SW 1271 (cell line): ENCODE data around the gene PTGFRN.

Source experiments
- DNase-seq, 2 experiments: peaks; one replicate each; lab custom pipeline; 2025; lab: John Stamatoyannopoulos, UW

PTGFRN gene

GRCh38 chr1:117033772-117034171 is 124.1 kb downstream of the PTGFRN start:
- no peak for DNase-seq

GRCh38 chr1:117034791-117035290 is 125.1 kb downstream of the PTGFRN start:
- DNase-seq: no peak

DNA sequence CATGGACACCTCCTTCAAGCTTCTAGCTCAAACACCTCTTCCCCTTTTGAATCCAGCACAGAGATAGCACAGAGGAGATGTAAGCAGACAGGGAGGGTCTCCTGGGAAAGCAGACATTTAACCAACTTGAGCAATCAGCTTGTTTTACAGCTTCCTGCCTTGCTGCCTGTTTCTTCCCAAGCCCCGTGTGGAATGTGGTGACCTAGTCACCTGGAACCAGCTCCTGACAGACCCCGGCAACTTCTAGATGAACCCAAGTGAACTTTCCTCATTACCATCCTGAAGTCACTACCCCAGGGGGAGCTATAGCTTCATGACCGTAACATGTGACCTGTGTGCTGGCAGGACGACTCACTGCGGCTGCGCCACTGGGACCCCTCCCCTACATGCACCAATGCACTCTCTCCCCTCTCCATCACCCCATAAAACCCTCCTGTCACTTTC is 126.3 kb downstream of the PTGFRN start:
- DNase-seq: no peak

- no peak for DNase-seq
Measured at GRCh38 chr1:117037802-117038201, 128.1 kb downstream of the PTGFRN start.

GRCh38 chr1:117038236-117038635 is 128.5 kb downstream of the PTGFRN start:
- no peak for DNase-seq
